HepG2 (cell line): ENCODE results near the gene FGD2. TPM values are rescaled to one million over a fixed set of nuclear protein-coding genes. Genes with fewer than 3 reads are reported as not detected.

ENCODE experiments used
- ELF1 ChIP-seq: sonication (generic); formaldehyde crosslinking; IDR thresholded peaks from 2 replicates; pipeline ENCODE4 v1.4.0; 2020; ENCODE audit warnings: missing genetic modification reagents
- FOXK2 ChIP-seq: fragments of 450-650 bp; IDR thresholded peaks from 2 replicates; pipeline ENCODE4 v1.6.1; 2016
- KLF9 ChIP-seq: IDR thresholded peaks from 2 replicates; pipeline ENCODE4 v1.6.1; 2016; ENCODE audit warnings: low read depth
- KMT2B ChIP-seq: IDR thresholded peaks from 2 replicates; pipeline ENCODE4 v1.6.1; 2016; ENCODE audit warnings: missing genetic modification reagents, missing compliant biosample characterization
- MYNN ChIP-seq: sonication (generic); formaldehyde crosslinking; IDR thresholded peaks from 2 replicates; pipeline ENCODE4 v1.4.0; 2020; ENCODE audit warnings: mild to moderate bottlenecking, low read depth, missing genetic modification reagents
- TEAD3 ChIP-seq: optimal IDR thresholded peaks from 2 replicates; pipeline ENCODE3; 2016; ENCODE audit warnings: borderline replicate concordance
- ZFP82 ChIP-seq: sonication (generic); formaldehyde crosslinking; IDR thresholded peaks from 2 replicates; pipeline ENCODE4 v1.5.1; 2020; ENCODE audit warnings: mild to moderate bottlenecking, missing genetic modification reagents, borderline replicate concordance
- ZNF557 ChIP-seq: sonication (generic); formaldehyde crosslinking; IDR thresholded peaks from 2 replicates; pipeline ENCODE4 v1.4.0; 2020; ENCODE audit warnings: missing genetic modification reagents
- polyA plus RNA-seq, 8 experiments: library from polyadenylated mRNA; depleted of rRNA in 3 of 8; stranded (reverse) in 7 of 8; unstranded in 1 of 8; fragments of >200 nt; fragmentation: Illumina TruSeq in 4 of 8; extraction: Trizol in 4 of 8; gene quantifications; 2 replicates each; pipeline versions ENCODE4 v1.2.1 to v1.2.3, GENCODE V29; 2011 to 2016; ENCODE audit warnings: low read depth in 4 of 8, missing spikeins in 1 of 8, mixed read lengths in 1 of 8; ENCODE audit not compliant: insufficient read depth in 1 of 8
- total RNA-seq, 5 experiments: library from RNA; depleted of rRNA; stranded (reverse); fragments of >200 nt; fragmentation: Illumina TruSeq; extraction: Trizol; gene quantifications; 2 replicates each; pipeline ENCODE4 v1.2.3, GENCODE V29; 2016; ENCODE audit warnings: low read depth in 1 of 5
- TF ChIP-seq, protein P1 (sequence below): sonication (generic); formaldehyde crosslinking; IDR thresholded peaks from 2 replicates; pipeline ENCODE4 v1.9.0; 2021; ENCODE audit warnings: missing genetic modification reagents, borderline replicate concordance
- TF ChIP-seq, protein P2 (sequence below): sonication (generic); IDR thresholded peaks from 2 replicates; pipeline ENCODE4 v1.6.1; 2016; ENCODE audit warnings: low read depth, borderline replicate concordance
- TF ChIP-seq, protein P3 (sequence below), 2 experiments: sonication (generic) in 1 of 2; formaldehyde crosslinking in 1 of 2; IDR thresholded peaks; 2 replicates each; pipeline versions ENCODE4 v1.5.1 to v1.6.1; 2011 to 2020; ENCODE audit warnings: borderline replicate concordance in 1 of 2, low read depth in 1 of 2, low read length in 1 of 2, mild to moderate bottlenecking in 1 of 2, missing genetic modification reagents in 1 of 2, moderate library complexity in 1 of 2
- TF ChIP-seq, protein P4 (sequence below): sonication (generic); formaldehyde crosslinking; IDR thresholded peaks from 2 replicates; pipeline ENCODE4 v1.4.0; 2020; ENCODE audit warnings: missing genetic modification reagents
- TF ChIP-seq, protein P5 (sequence below): sonication (generic); formaldehyde crosslinking; IDR thresholded peaks from 2 replicates; pipeline ENCODE4 v1.5.0; 2020; ENCODE audit warnings: mild to moderate bottlenecking, missing genetic modification reagents

The FGD2 gene
- total and polyA plus RNA-seq, 2 of the 13 experiments (the other 11 are each of a cell fraction or from before 2014, with no cell fraction given), result not detected

DNA sequence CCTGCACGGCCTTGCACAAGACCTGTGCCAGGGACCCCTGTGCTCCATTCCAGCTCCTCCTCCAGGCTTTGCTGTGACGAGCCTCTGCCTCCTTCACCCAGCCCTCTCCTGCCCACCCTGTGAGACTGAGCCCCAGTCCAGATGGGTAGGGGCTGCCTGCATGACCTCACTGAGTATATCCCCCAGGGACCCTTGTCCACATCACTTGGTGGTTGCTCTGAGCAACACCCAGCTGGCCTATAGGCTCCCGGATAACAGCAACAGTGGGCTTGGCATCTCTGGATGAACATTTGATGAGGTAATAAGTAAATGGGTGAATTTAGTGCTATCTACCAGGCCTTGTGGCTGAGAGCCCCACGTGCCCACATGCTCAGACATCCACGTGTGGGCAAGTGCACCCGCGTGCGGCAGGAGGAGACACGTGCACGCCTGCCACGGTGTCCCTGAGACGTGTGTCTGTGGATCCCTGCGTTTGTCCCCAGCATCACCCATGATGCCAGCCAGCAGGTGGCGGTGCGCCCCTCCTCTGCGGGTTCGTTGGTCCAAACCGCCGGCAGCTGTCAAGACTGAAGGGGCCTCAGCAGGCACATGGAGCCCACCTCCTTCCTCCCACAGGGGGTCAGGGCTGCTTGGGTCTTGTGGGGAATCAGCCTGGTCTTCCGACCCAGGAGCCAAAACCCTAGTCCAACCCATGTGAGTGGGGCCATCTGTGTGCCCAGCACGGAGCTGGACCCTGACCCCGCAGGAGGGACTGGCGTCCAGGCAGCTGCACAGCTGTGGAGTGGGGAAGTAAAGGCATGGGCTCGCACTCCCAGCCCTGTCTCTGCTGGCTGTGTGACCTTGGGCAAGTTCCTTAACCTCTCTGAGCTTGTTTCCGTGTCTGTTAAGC lies 45.9 kb downstream of the FGD2 start (continued):
- TF ChIP-seq, protein P1, sequence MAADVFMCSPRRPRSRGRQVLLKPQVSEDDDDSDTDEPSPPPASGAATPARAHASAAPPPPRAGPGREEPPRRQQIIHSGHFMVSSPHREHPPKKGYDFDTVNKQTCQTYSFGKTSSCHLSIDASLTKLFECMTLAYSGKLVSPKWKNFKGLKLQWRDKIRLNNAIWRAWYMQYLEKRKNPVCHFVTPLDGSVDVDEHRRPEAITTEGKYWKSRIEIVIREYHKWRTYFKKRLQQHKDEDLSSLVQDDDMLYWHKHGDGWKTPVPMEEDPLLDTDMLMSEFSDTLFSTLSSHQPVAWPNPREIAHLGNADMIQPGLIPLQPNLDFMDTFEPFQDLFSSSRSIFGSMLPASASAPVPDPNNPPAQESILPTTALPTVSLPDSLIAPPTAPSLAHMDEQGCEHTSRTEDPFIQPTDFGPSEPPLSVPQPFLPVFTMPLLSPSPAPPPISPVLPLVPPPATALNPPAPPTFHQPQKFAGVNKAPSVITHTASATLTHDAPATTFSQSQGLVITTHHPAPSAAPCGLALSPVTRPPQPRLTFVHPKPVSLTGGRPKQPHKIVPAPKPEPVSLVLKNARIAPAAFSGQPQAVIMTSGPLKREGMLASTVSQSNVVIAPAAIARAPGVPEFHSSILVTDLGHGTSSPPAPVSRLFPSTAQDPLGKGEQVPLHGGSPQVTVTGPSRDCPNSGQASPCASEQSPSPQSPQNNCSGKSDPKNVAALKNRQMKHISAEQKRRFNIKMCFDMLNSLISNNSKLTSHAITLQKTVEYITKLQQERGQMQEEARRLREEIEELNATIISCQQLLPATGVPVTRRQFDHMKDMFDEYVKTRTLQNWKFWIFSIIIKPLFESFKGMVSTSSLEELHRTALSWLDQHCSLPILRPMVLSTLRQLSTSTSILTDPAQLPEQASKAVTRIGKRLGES (CRISPR knock-in tag), result no peak
- TF ChIP-seq ELF1 (CRISPR knock-in tag) (peak; percentile 50), TEAD3 (CRISPR knock-in tag) (peak; percentile 91), KLF9 (CRISPR knock-in tag) (0 out of 2 replicates have a peak, but pooled peaks have one; percentile 49), FOXK2 (no peak), ZNF557 (CRISPR knock-in tag) (no peak), MYNN (CRISPR knock-in tag) (no peak; the same call in 1 of the 2 replicates), ZFP82 (CRISPR knock-in tag) (no peak), KMT2B (CRISPR knock-in tag) (no peak; the same call in 1 of the 2 replicates)
- TF ChIP-seq, protein P2, sequence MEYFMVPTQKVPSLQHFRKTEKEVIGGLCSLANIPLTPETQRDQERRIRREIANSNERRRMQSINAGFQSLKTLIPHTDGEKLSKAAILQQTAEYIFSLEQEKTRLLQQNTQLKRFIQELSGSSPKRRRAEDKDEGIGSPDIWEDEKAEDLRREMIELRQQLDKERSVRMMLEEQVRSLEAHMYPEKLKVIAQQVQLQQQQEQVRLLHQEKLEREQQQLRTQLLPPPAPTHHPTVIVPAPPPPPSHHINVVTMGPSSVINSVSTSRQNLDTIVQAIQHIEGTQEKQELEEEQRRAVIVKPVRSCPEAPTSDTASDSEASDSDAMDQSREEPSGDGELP, result peak; percentile 66; the same call in 1 of the 2 replicates
- TF ChIP-seq, protein P3, sequence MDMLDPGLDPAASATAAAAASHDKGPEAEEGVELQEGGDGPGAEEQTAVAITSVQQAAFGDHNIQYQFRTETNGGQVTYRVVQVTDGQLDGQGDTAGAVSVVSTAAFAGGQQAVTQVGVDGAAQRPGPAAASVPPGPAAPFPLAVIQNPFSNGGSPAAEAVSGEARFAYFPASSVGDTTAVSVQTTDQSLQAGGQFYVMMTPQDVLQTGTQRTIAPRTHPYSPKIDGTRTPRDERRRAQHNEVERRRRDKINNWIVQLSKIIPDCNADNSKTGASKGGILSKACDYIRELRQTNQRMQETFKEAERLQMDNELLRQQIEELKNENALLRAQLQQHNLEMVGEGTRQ (IDR thresholded peaks at IDR 0.05; ENCODE audit: low read depth, low read length), result peak; percentile 24; the same call in 1 of the 2 replicates
- TF ChIP-seq, protein P3 (CRISPR knock-in tag; IDR thresholded peaks at IDR 0.05; ENCODE audit: borderline replicate concordance), result peak; percentile 19; the same call in 1 of the 2 replicates
- TF ChIP-seq, protein P4, sequence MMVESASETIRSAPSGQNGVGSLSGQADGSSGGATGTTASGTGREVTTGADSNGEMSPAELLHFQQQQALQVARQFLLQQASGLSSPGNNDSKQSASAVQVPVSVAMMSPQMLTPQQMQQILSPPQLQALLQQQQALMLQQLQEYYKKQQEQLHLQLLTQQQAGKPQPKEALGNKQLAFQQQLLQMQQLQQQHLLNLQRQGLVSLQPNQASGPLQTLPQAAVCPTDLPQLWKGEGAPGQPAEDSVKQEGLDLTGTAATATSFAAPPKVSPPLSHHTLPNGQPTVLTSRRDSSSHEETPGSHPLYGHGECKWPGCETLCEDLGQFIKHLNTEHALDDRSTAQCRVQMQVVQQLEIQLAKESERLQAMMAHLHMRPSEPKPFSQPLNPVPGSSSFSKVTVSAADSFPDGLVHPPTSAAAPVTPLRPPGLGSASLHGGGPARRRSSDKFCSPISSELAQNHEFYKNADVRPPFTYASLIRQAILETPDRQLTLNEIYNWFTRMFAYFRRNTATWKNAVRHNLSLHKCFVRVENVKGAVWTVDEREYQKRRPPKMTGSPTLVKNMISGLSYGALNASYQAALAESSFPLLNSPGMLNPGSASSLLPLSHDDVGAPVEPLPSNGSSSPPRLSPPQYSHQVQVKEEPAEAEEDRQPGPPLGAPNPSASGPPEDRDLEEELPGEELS (CRISPR knock-in tag), result peak; percentile 70
- TF ChIP-seq, protein P5, sequence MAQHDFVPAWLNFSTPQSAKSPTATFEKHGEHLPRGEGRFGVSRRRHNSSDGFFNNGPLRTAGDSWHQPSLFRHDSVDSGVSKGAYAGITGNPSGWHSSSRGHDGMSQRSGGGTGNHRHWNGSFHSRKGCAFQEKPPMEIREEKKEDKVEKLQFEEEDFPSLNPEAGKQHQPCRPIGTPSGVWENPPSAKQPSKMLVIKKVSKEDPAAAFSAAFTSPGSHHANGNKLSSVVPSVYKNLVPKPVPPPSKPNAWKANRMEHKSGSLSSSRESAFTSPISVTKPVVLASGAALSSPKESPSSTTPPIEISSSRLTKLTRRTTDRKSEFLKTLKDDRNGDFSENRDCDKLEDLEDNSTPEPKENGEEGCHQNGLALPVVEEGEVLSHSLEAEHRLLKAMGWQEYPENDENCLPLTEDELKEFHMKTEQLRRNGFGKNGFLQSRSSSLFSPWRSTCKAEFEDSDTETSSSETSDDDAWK (CRISPR knock-in tag), result no peak
